Vagina (tissue), 2 donors: ENCODE results near the gene CLDN1.

ENCODE experiments used
- POLR2AphosphoS5 ChIP-seq, 2 donors: sonication (generic); formaldehyde crosslinking; IDR thresholded peaks; one replicate each; pipeline ENCODE4 v1.9.0; 2017; ENCODE audit warnings: antibody characterized with exemption in 2 of 2, mild to moderate bottlenecking in 2 of 2, low read depth in 1 of 2; ENCODE audit not compliant: insufficient read depth in 1 of 2
- TF ChIP-seq, protein P1 (sequence below), 3 experiments: fragments of 450-650 bp in 2 of 3; fragments of 200-600 bp in 1 of 3; sonication (generic) in 1 of 3; IDR thresholded peaks; one replicate each; pipeline ENCODE4 v1.5.1; 2017 to 2019; ENCODE audit warnings: antibody characterized with exemption in 3 of 3, mild to moderate bottlenecking in 2 of 3, moderate library complexity in 2 of 3

DNA sequence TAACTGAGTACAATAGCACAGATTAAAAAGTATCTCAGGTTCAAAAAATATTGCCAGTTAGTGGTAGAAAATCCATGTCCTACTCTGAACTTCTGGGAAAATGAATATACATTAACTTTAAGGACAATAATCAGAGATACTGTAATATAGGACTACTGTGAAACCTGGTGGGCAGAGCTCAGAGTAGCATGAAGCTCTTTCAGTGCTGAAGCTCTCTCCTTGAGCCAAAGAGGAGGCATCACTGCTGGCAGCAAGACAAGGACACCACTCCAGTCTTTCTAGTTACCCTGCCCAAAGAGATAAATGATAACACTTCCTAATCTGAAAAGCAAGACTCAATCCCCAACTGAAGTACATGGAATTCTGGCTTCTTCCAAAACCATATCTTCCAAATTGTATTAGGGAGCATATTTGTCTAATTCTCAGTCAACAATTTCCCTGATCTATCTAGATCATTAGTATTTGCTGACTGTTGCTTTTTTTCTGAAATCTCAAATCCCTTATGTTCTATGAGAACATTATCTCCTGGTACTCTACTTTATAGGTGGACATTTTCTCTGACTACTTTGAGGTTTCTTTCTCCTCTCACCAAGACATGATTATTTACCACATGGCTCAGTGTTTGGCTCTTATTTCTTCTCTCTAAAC lies 55.9 kb downstream of the CLDN1 start:
- no peak for TF ChIP-seq POLR2AphosphoS5 (IDR thresholded peaks at IDR 0.05; ENCODE audit: insufficient read depth in 1 of 2, low read depth in 1 of 2)
- TF ChIP-seq, protein P1, sequence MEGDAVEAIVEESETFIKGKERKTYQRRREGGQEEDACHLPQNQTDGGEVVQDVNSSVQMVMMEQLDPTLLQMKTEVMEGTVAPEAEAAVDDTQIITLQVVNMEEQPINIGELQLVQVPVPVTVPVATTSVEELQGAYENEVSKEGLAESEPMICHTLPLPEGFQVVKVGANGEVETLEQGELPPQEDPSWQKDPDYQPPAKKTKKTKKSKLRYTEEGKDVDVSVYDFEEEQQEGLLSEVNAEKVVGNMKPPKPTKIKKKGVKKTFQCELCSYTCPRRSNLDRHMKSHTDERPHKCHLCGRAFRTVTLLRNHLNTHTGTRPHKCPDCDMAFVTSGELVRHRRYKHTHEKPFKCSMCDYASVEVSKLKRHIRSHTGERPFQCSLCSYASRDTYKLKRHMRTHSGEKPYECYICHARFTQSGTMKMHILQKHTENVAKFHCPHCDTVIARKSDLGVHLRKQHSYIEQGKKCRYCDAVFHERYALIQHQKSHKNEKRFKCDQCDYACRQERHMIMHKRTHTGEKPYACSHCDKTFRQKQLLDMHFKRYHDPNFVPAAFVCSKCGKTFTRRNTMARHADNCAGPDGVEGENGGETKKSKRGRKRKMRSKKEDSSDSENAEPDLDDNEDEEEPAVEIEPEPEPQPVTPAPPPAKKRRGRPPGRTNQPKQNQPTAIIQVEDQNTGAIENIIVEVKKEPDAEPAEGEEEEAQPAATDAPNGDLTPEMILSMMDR (IDR thresholded peaks at IDR 0.05): no peak
